A549 (cell line): ENCODE data around the gene MBLAC1. TPM values are rescaled to one million over a fixed set of nuclear protein-coding genes. Genes with fewer than 3 reads are reported as not detected.

Experiments used
- BHLHE40 ChIP-seq: IDR thresholded peaks from 2 replicates; pipeline ENCODE4 v1.6.1; 2012; ENCODE audit warnings: low read depth, low read length, inconsistent platforms
- CHD4 ChIP-seq: fragments of 200-600 bp; sonication (generic); IDR thresholded peaks from 2 replicates; pipeline ENCODE4 v1.6.1; 2016; ENCODE audit warnings: antibody characterized with exemption, mild to moderate bottlenecking, borderline replicate concordance
- EHF ChIP-seq: fragments of 250-450 bp; sonication (Bioruptor Pico); IDR thresholded peaks from 2 replicates; pipeline ENCODE4 v1.5.0; 2020; ENCODE audit warnings: mild to moderate bottlenecking
- ESRRA ChIP-seq: fragments of 150-350 bp; IDR thresholded peaks from 2 replicates; pipeline ENCODE4 v1.6.1; 2014; ENCODE audit warnings: mild to moderate bottlenecking, low read length, borderline replicate concordance
- FOXS1 ChIP-seq: fragments of 250-450 bp; sonication (Bioruptor Pico); IDR thresholded peaks from 2 replicates; pipeline ENCODE4 v1.5.0; 2020; ENCODE audit warnings: mild to moderate bottlenecking, moderate library complexity
- HEYL ChIP-seq: fragments of 250-450 bp; sonication (Bioruptor Pico); IDR thresholded peaks from 2 replicates; pipeline ENCODE4 v1.8.0; 2021; ENCODE audit warnings: mild to moderate bottlenecking, moderate library complexity
- HMGXB4 ChIP-seq: fragments of 250-450 bp; sonication (Bioruptor Pico); IDR thresholded peaks from 2 replicates; pipeline ENCODE4 v1.5.0; 2021; ENCODE audit warnings: mild to moderate bottlenecking, moderate library complexity, borderline replicate concordance
- HOXA7 ChIP-seq: fragments of 250-450 bp; sonication (Bioruptor Pico); IDR thresholded peaks from 2 replicates; pipeline ENCODE4 v1.5.0; 2020; ENCODE audit warnings: mild to moderate bottlenecking, moderate library complexity
- JUNB ChIP-seq: fragments of >200 bp; sonication (Bioruptor Twin); formaldehyde crosslinking; IDR thresholded peaks from 2 replicates; pipeline ENCODE4 v1.6.1; 2016
- MYC ChIP-seq: IDR thresholded peaks from 2 replicates; pipeline ENCODE4 v1.6.1; 2012; ENCODE audit warnings: mild to moderate bottlenecking, inconsistent platforms, low read length, improper control_type of control experiment, borderline replicate concordance
- NR3C1 ChIP-seq: fragments of >200 bp; sonication (Bioruptor Twin); formaldehyde crosslinking; IDR thresholded peaks from 3 replicates; pipeline ENCODE4 v1.6.1; 2017
- PBX3 ChIP-seq: IDR thresholded peaks from 2 replicates; pipeline ENCODE4 v1.6.1; 2012
- POLR2A ChIP-seq: IDR thresholded peaks from 2 replicates; pipeline ENCODE4 v1.6.1; 2012; ENCODE audit warnings: mild to moderate bottlenecking, low read length
- POLR2AphosphoS2 ChIP-seq: conservative IDR thresholded peaks from 2 replicates; pipeline ENCODE4 v1.6.1; 2012; ENCODE audit warnings: low read length, improper control_type of control experiment, inconsistent platforms
- RAD21 ChIP-seq, 2 experiments: fragments of >200 bp in 1 of 2; sonication (Bioruptor Twin) in 1 of 2; formaldehyde crosslinking in 1 of 2; IDR thresholded peaks in 1 of 2; conservative IDR thresholded peaks in 1 of 2; 2 replicates in 1 of 2; 3 replicates in 1 of 2; pipeline ENCODE4 v1.6.1; 2012 to 2018; ENCODE audit warnings: inconsistent platforms in 1 of 2
- RARB ChIP-seq: fragments of 250-450 bp; sonication (Bioruptor Pico); IDR thresholded peaks from 2 replicates; pipeline ENCODE4 v1.8.0; 2021; ENCODE audit warnings: mild to moderate bottlenecking, moderate library complexity
- REST ChIP-seq: fragments of 200-600 bp; sonication (generic); IDR thresholded peaks from 2 replicates; pipeline ENCODE4 v1.6.1; 2016; ENCODE audit warnings: antibody characterized with exemption, mild to moderate bottlenecking, moderate library complexity
- RNF2 ChIP-seq: fragments of 200-600 bp; sonication (generic); IDR thresholded peaks from 2 replicates; pipeline ENCODE4 v1.6.1; 2016; ENCODE audit warnings: low read depth, mild to moderate bottlenecking, antibody characterized with exemption, moderate library complexity, borderline replicate concordance
- SMC3 ChIP-seq: fragments of >200 bp; sonication (Bioruptor Twin); formaldehyde crosslinking; IDR thresholded peaks from 3 replicates; pipeline ENCODE4 v1.6.1; 2018; ENCODE audit warnings: inconsistent platforms
- USF2 ChIP-seq: fragments of 450-650 bp; IDR thresholded peaks from 2 replicates; pipeline ENCODE4 v1.6.1; 2014; ENCODE audit warnings: antibody characterized with exemption
- polyA plus RNA-seq, 4 experiments: library from polyadenylated mRNA; depleted of rRNA in 3 of 4; stranded (reverse); fragments of >200 nt; fragmentation: RNase III in 1 of 4; extraction: RNeasy Plus Mini Kit Qiagen cat#74134 plus additional on column Dnase treatment in 1 of 4; gene quantifications; 2 replicates in 3 of 4; 3 replicates in 1 of 4; pipeline ENCODE4 v1.2.3, GENCODE V29; 2011 to 2017
- TF ChIP-seq, protein P1 (sequence below): IDR thresholded peaks from 2 replicates; pipeline ENCODE4 v1.6.1; 2012; ENCODE audit warnings: low read depth, borderline replicate concordance

Gene MBLAC1
- polyA plus RNA-seq, 2 of the 4 experiments (the other 2 are of a cell fraction), result 0.63 to 2.6 TPM

DNA sequence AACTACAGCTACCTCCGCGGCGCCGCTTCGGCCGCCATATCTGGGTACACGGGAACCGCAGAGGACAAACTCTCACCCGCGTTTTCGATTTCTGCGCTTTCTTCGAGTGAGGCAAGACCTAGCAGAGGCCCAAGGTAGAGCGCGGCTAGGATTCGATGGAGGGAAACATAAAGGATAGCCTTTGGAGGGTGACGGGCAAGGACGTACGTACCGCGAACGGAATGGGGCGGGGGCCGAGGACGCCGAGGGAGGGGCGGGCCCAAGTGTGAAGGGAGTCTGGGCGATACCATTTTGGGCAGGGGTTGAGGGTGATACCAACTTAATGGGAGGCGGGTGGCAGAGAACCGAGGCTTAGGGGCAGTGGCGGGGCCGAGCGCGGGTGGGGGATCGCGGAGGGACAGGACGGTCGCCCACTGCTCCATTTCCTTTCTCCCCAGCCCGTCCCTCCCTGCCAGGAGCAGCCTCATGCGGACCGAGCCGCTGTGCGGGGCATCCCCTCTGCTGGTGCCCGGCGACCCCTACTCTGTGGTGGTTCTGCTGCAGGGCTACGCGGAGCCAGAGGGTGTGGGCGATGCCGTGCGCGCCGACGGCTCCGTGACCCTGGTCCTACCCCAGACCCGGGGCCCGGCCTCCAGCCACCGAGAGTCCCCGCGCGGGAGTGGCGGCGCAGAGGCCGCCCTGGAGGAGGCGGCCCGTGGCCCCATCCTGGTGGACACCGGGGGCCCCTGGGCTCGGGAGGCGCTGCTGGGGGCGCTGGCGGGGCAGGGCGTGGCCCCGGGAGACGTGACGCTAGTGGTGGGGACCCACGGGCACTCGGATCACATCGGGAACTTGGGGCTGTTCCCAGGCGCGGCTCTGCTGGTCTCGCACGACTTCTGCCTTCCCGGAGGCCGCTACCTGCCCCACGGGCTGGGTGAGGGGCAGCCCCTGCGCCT, at the start of gene MBLAC1 (continued):
- TF ChIP-seq MYC (peak; percentile 68; the same call in 1 of the 2 replicates), HOXA7 (CRISPR knock-in tag) (no peak), FOXS1 (no peak), REST (no peak), EHF (no peak), SMC3 (no peak), JUNB (no peak), RARB (CRISPR knock-in tag) (no peak), CHD4 (no peak), POLR2AphosphoS2 (0 out of 2 replicates have a peak, but pooled peaks have one; percentile 50), PBX3 (no peak; the same call in none of the 2 replicates), POLR2A (peak; percentile 81), HMGXB4 (CRISPR knock-in tag) (no peak), BHLHE40 (peak; percentile 82), RNF2 (no peak), HEYL (no peak), ESRRA (no peak), NR3C1 (no peak), USF2 (no peak), RAD21 (conservative IDR thresholded peaks at IDR 0.05 in 1 of 2, IDR thresholded peaks at IDR 0.05 in 1 of 2) (no peak)
- TF ChIP-seq, protein P1, sequence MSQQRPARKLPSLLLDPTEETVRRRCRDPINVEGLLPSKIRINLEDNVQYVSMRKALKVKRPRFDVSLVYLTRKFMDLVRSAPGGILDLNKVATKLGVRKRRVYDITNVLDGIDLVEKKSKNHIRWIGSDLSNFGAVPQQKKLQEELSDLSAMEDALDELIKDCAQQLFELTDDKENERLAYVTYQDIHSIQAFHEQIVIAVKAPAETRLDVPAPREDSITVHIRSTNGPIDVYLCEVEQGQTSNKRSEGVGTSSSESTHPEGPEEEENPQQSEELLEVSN, result 0 out of 2 replicates have a peak, but pooled peaks have one; percentile 19
